NT2/D1 (cell line): Measurements from ENCODE around the gene BTBD8.
"Not testable (repeated sequence)": the region's sequence is repeated elsewhere in the genome, so short reads cannot be mapped to it uniquely, and the experiment has no call there.

Experiments
- DNase-seq: peaks from one replicate; pipeline ENCODE4 v3.0.0-alpha.2; 2011; ENCODE audit warnings: low read depth, low spot score
- H3K27me3 ChIP-seq: 2 replicates; pipeline ENCODE4 v1.6.0; 2011; ENCODE audit warnings: mild to moderate bottlenecking; ENCODE audit not compliant: insufficient read length, insufficient read depth
- H3K36me3 ChIP-seq: 2 replicates; pipeline ENCODE4 v1.6.1; 2011; ENCODE audit warnings: mild to moderate bottlenecking, low read length, mixed read lengths; ENCODE audit not compliant: insufficient read depth, insufficient read length
- H3K4me1 ChIP-seq: 2 replicates; pipeline ENCODE4 v1.5.1; 2011; ENCODE audit not compliant: insufficient read depth, insufficient read length
- H3K4me3 ChIP-seq: 2 replicates; pipeline ENCODE4 v1.5.1; 2011; ENCODE audit warnings: low read depth; ENCODE audit not compliant: insufficient read length
- H3K9ac ChIP-seq: 2 replicates; pipeline ENCODE4 v1.6.0; 2011; ENCODE audit warnings: low read depth; ENCODE audit not compliant: insufficient read length
- H3K9me3 ChIP-seq: 2 replicates; pipeline ENCODE4 v1.5.1; 2011; ENCODE audit warnings: mild to moderate bottlenecking, low read length; ENCODE audit not compliant: insufficient read depth
- SUZ12 ChIP-seq: IDR thresholded peaks from 2 replicates; pipeline ENCODE4 v1.6.1; 2011; ENCODE audit not compliant: insufficient read length, insufficient read depth; ENCODE audit errors: extremely low read depth
- YY1 ChIP-seq: IDR thresholded peaks from 2 replicates; pipeline ENCODE4 v1.6.1; 2011; ENCODE audit not compliant: insufficient read length, insufficient read depth
- ZNF274 ChIP-seq: IDR thresholded peaks from 2 replicates; pipeline ENCODE4 v1.6.1; 2011; ENCODE audit warnings: mild to moderate bottlenecking, low read depth, low read length

The BTBD8 gene

DNA sequence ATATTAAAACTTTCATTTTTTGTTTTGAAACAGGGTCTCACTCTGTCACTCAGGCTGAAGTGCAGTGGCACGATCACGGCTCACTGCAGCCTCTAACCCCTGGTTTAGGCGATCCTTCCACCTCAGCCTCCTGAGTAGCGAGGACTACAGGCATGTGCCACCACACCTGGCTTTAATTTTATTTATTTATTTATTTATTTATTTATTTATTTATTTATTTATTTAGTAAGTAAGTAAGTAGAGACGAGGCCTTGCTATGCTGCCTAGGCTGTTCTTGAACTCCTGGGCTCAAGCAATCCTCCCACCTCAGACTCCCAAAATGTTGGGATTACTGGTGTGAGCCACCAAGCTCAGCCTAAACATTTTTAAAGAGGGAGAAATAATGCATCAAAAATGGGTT is 3.8 kb upstream of the BTBD8 start:
- no peak for DNase-seq
- no peaks in the 10 kb centered on the region for H3K4me1 ChIP-seq
- no peak for TF ChIP-seq SUZ12
- no peak for TF ChIP-seq ZNF274
- TF ChIP-seq YY1: no peak
- no peak overlapping the region for H3K4me3 ChIP-seq
- no peaks in the 10 kb centered on the region for H3K27me3 ChIP-seq
- no peaks in the 10 kb centered on the region for H3K36me3 ChIP-seq
- no peaks in the 10 kb centered on the region for H3K9me3 ChIP-seq
- no peak overlapping the region for H3K9ac ChIP-seq

DNA sequence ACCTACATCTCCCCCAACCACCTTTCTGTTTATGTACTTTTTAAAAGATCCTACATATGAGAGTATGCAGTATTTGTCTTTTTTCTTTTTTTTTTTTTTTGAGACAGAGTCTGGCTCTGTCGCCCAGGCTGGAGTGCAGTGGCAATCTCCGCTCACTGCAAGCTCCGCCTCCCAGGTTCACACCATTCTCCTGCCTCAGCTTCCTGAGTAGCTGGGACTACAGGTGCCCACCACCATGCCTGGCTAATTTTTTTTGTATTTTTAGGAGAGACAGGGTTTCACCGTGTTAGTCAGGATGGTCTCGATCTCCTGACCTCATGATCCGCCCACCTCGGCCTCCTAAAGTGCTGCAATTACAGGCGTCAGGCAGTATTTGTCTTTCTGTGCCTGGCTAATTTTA is 2.1 kb upstream of the BTBD8 start:
- H3K4me1 ChIP-seq, H3K9me3 ChIP-seq, DNase-seq: not testable (repeated sequence)

DNA sequence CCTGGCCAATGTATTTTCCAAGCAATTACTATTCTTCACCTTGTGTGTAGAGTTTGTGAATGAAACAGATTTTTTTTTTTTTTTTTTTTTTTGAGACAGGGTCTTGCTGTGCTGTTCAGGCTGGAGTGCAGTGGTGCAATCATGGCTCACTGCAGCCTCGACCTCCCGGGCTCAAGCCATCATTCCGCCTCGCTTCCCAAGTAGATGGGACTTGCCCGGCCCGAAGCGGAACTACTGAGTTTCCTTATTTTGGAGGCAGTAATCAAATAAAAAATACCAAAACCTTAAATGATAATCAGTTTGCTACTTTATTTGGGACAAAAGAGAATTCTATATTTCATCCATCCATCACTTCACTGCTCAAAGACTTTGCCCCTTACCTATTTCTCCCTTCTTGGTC is 704 bp upstream of the BTBD8 start:
- Histone ChIP-seq H3K36me3 (no peaks in the 10 kb centered on the region), H3K9ac (peak overlapping the region; percentile 71), H3K4me3 (peak overlapping the region; percentile 54)

More for the DNA sequence above, 2.1 kb upstream of the BTBD8 start:
- not testable (repeated sequence) for H3K36me3 ChIP-seq, H3K4me3 ChIP-seq, H3K9ac ChIP-seq, H3K27me3 ChIP-seq

DNA sequence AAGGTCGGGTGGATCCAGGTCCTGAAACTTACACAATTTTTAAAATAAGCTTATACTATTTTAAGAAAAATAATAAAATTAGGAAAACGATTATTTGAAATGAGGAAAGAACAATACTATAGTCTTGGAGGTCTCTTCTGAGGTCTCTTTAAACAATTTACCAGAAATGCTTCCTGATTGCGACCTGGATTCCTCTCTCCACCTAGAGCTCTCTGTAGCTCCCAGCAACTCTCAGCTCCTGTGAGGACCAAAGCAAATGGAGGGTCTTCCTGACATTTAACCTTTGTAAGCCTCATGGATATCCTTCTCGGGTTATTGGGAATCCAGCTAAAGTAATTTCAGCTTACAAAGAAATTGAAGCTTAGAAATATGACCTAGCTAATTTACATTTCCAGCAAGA is 886 bp downstream of the BTBD8 start:
- H3K9ac ChIP-seq: peak overlapping the region; percentile 75
- no peak for DNase-seq
- H3K9me3 ChIP-seq: peaks cover 19% of the 10 kb centered on the region
- no peaks in the 10 kb centered on the region for H3K27me3 ChIP-seq
- TF ChIP-seq ZNF274 (no peak), SUZ12 (no peak)
- H3K4me3 ChIP-seq: peak overlapping the region; percentile 54
- H3K4me1 ChIP-seq: no peaks in the 10 kb centered on the region
- no peaks in the 10 kb centered on the region for H3K36me3 ChIP-seq

More for the DNA sequence above, 704 bp upstream of the BTBD8 start:
- H3K9me3 ChIP-seq: peaks cover 4% of the 10 kb centered on the region; the same call in 1 of the 2 replicates
- no peaks in the 10 kb centered on the region for H3K27me3 ChIP-seq
- TF ChIP-seq ZNF274: no peak
- no peak for TF ChIP-seq SUZ12
- TF ChIP-seq YY1: no peak
- DNase-seq: no peak
- H3K4me1 ChIP-seq: no peaks in the 10 kb centered on the region

DNA sequence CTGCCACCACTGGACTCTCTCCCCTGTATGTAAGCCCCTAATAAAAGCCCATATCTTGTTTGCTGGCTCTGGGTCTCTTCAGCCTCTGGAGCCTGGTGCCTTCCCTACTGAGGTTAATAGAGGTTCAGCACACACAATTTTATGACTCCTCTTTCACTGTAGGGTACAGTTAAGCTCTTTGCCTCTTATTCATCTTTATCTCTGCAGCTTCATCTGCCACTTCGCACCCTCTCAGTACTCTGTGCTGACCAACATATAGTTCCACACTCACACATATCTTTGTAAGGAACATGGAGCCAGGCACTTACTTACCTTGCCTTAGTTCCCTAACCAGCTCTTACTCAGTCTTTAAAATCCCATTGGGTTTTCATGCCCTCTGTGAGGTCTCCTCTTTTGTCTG is 4.5 kb downstream of the BTBD8 start:
- peaks cover 30% of the 10 kb centered on the region for H3K9me3 ChIP-seq

DNA sequence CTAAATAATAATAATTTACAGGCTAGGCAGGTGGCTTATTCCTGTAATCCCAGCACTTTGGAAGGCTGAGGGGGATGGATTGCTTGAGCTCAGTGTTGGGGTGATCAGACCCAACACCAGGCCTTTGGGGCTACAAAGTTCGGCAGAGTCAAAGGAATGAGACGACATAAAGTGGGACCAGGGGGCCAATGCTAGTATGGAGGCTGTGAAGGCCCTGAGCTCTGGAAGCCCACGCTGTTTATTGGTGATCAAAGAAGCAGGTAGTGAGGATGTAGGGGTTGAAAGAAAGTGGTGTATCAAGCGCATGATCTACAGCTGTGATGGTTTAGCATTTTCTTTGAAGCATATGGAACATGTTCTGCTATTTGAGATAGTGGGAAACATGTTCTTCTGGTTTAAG is 5.6 kb downstream of the BTBD8 start:
- H3K9ac ChIP-seq: no peak overlapping the region
- H3K4me3 ChIP-seq: no peak overlapping the region
- H3K9me3 ChIP-seq: peaks cover 30% of the 10 kb centered on the region
- no peak for DNase-seq
- no peaks in the 10 kb centered on the region for H3K4me1 ChIP-seq
- H3K36me3 ChIP-seq: no peaks in the 10 kb centered on the region
- TF ChIP-seq ZNF274 (no peak), SUZ12 (no peak), YY1 (no peak)
- no peaks in the 10 kb centered on the region for H3K27me3 ChIP-seq

More for the DNA sequence above, 4.5 kb downstream of the BTBD8 start:
- no peak for DNase-seq
- Histone ChIP-seq H3K4me1 (no peaks in the 10 kb centered on the region), H3K27me3 (no peaks in the 10 kb centered on the region), H3K36me3 (no peaks in the 10 kb centered on the region), H3K4me3 (no peak overlapping the region), H3K9ac (no peak overlapping the region)
- no peak for TF ChIP-seq SUZ12
- no peak for TF ChIP-seq ZNF274
- no peak for TF ChIP-seq YY1

DNA sequence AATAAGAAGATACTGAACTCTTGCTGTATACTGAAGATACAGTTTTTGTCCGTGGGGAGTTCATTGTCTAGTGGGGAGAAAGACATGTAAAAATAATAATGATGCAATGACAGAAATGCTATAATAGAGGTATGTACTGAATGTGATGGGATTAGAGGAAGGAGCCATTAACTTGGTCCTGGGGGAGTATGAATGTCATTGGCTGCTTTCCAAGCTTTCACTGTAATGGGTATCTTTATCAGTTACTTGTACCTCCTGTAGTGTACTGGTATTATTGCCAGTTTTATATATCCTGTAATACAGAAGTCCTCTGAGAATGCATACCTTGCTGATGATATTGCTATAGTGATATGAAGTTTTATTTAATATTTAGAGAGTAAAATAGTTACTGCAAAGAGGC is 7.4 kb downstream of the BTBD8 start:
- Histone ChIP-seq H3K36me3 (no peaks in the 10 kb centered on the region), H3K4me3 (no peak overlapping the region), H3K9me3 (peaks cover 30% of the 10 kb centered on the region), H3K4me1 (no peaks in the 10 kb centered on the region), H3K27me3 (no peaks in the 10 kb centered on the region), H3K9ac (no peak overlapping the region)
- no peak for TF ChIP-seq SUZ12
- no peak for TF ChIP-seq YY1
- TF ChIP-seq ZNF274: no peak
- DNase-seq: no peak

DNA sequence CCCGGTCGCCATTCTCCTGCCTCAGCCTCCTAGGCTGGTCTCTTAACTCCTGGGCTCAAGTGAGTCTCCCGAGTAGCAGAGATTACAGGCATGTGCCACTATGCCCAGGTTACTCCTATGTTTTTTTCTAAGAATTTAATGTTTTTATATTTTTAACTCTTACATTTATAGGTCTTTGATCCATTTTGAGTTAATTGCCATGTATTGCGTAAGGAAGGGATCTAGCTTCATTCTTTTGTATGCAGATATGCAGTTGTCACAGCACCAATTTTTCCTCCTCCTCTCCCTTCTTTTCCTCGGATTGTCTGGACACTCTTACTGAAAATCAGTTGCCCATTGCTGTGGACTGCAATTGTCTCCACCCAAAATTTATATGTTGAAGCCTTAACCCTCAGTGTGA is 11.5 kb downstream of the BTBD8 start:
- H3K9ac ChIP-seq: no peak overlapping the region
- H3K27me3 ChIP-seq: no peaks in the 10 kb centered on the region
- H3K4me1 ChIP-seq: no peaks in the 10 kb centered on the region
- DNase-seq: no peak
- TF ChIP-seq SUZ12 (no peak), YY1 (no peak), ZNF274 (no peak)
- H3K9me3 ChIP-seq: peaks cover 5% of the 10 kb centered on the region
- no peak overlapping the region for H3K4me3 ChIP-seq
- no peaks in the 10 kb centered on the region for H3K36me3 ChIP-seq
